ENCODE results near the gene PPM1L. TPM values are rescaled to one million over a fixed set of nuclear protein-coding genes. Genes with fewer than 3 reads are reported as not detected.
A peak's percentile ranks its signal among the peaks of the same experiment; 100 is the strongest.

Gene PPM1L
- total and polyA plus RNA-seq, 2 donors (not counting 1 experiment from before 2014, with no cell fraction given) = 0.33 to 2.5 TPM

DNA sequence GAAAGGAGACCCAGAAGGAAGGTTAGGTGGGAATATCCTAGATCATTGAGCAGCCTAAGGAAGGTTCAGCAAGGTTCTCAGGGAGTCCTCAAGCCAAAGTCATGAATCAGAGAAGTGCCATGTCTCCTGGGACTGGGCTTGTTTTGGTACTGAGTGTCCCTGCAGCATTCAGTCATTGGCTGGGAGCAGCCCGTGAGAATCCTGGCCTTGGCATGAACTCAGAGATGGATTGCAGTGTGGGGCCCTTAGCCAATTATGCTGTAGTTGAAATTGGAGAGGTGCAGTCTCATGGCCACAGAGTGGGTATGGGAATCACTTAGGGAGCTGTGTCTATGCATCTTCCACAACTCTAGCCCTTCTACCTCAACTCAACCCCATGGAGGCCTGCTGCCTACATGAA lies 17.0 kb upstream of the PPM1L start:
- Histone ChIP-seq H3K36me3 (ENCODE audit: control insufficient read depth, insufficient read depth, low read length) (no peaks in the 10 kb centered on the region), H3K4me1 (ENCODE audit: control insufficient read depth, extremely low read depth, insufficient read depth, low read length) (no peaks in the 10 kb centered on the region), H3K4me2 (ENCODE audit: extremely low read depth, insufficient read depth, low read length) (no peak overlapping the region), H2AFZ (ENCODE audit: low read length) (no peak overlapping the region), H3K79me2 (ENCODE audit: control insufficient read depth, insufficient read depth, low read length) (no peaks in the 10 kb centered on the region), H4K20me1 (ENCODE audit: control insufficient read depth, extremely low read depth, insufficient read depth, low read length) (no peaks in the 10 kb centered on the region), H3K9me3 (ENCODE audit: control insufficient read depth, insufficient read depth, low read depth, low read length) (no peaks in the 10 kb centered on the region), H3K9ac (ENCODE audit: insufficient read depth, low read length) (no peak overlapping the region), H3K27me3 (ENCODE audit: control insufficient read depth, insufficient read depth, low read length) (no peaks in the 10 kb centered on the region), H3K4me3 (replicated peaks in 1 of 4; ENCODE audit: control extremely low read depth in 1 of 4, insufficient read depth in 1 of 4, low read depth in 3 of 4, low read length in 4 of 4) (no peak overlapping the region), H3K27ac (ENCODE audit: insufficient read depth, low read length) (no peak overlapping the region)
- peak in 1 of 2 donors; percentile 1 for DNase-seq (ENCODE audit: low read depth in 2 of 2)
- TF ChIP-seq, protein P1, sequence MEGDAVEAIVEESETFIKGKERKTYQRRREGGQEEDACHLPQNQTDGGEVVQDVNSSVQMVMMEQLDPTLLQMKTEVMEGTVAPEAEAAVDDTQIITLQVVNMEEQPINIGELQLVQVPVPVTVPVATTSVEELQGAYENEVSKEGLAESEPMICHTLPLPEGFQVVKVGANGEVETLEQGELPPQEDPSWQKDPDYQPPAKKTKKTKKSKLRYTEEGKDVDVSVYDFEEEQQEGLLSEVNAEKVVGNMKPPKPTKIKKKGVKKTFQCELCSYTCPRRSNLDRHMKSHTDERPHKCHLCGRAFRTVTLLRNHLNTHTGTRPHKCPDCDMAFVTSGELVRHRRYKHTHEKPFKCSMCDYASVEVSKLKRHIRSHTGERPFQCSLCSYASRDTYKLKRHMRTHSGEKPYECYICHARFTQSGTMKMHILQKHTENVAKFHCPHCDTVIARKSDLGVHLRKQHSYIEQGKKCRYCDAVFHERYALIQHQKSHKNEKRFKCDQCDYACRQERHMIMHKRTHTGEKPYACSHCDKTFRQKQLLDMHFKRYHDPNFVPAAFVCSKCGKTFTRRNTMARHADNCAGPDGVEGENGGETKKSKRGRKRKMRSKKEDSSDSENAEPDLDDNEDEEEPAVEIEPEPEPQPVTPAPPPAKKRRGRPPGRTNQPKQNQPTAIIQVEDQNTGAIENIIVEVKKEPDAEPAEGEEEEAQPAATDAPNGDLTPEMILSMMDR (conservative IDR thresholded peaks at IDR 0.05 in 1 of 2, IDR thresholded peaks at IDR 0.05 in 1 of 2; ENCODE audit: low read depth in 1 of 2, low read length in 2 of 2) = no peak
- TF ChIP-seq EZH2 (IDR thresholded peaks at IDR 0.05; ENCODE audit: low read length, missing control alignments) = no peak

DNA sequence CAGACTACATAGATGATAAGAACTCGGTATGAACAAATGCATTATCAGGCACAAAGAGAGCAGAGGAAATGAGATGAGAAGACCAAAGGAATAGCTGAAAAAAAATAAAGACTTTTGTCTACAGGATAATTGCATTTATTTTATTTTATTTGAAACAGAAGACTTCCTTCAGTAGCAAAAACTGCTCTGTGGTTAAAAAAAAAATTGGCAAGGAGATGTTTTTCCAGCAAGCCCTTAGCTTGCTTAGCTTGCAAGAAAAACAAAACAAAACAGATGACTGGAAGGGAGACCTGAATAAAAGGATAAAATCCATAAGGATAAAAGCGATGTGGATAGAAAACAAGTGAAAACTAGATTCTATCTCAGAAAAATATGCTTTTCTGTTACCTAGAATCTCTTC lies 9.1 kb upstream of the PPM1L start:
- Histone ChIP-seq H3K9ac (ENCODE audit: insufficient read depth, low read length) (no peak overlapping the region), H3K27ac (ENCODE audit: insufficient read depth, low read length) (no peak overlapping the region), H3K36me3 (ENCODE audit: control insufficient read depth, insufficient read depth, low read length) (no peaks in the 10 kb centered on the region), H3K4me3 (replicated peaks in 1 of 4; ENCODE audit: control extremely low read depth in 1 of 4, insufficient read depth in 1 of 4, low read depth in 3 of 4, low read length in 4 of 4) (no peak overlapping the region), H3K4me2 (ENCODE audit: extremely low read depth, insufficient read depth, low read length) (no peak overlapping the region), H3K27me3 (ENCODE audit: control insufficient read depth, insufficient read depth, low read length) (no peaks in the 10 kb centered on the region), H3K79me2 (ENCODE audit: control insufficient read depth, insufficient read depth, low read length) (no peaks in the 10 kb centered on the region), H3K4me1 (ENCODE audit: control insufficient read depth, extremely low read depth, insufficient read depth, low read length) (no peaks in the 10 kb centered on the region), H2AFZ (ENCODE audit: low read length) (no peak overlapping the region), H3K9me3 (ENCODE audit: control insufficient read depth, insufficient read depth, low read depth, low read length) (no peaks in the 10 kb centered on the region), H4K20me1 (ENCODE audit: control insufficient read depth, extremely low read depth, insufficient read depth, low read length) (no peaks in the 10 kb centered on the region)
- TF ChIP-seq, protein P1 (conservative IDR thresholded peaks at IDR 0.05 in 1 of 2, IDR thresholded peaks at IDR 0.05 in 1 of 2; ENCODE audit: low read depth in 1 of 2, low read length in 2 of 2) = no peak
- no peak for TF ChIP-seq EZH2 (IDR thresholded peaks at IDR 0.05; ENCODE audit: low read length, missing control alignments)
- DNase-seq (ENCODE audit: low read depth in 2 of 2) = no peak

DNA sequence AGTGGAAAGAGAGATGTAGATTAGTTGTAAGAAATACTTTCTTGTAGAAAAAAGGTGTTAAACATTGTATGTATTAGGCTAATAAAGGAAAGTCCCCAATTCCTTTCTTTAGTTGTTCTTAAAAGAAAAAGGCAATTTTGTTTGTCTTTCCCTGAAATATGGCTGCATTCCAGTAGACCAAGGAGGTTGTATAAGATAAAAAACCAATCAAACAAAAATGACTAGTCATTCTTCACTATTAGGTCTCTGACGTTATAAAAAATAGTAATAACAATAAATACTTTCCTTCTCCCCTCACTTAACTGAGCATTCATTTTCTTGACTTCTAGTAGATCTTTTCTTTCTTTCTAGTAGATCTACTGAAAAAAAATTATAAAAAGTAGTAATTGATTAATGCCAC lies 8.6 kb upstream of the PPM1L start:
- TF ChIP-seq, protein P1 (conservative IDR thresholded peaks at IDR 0.05 in 1 of 2, IDR thresholded peaks at IDR 0.05 in 1 of 2; ENCODE audit: low read depth in 1 of 2, low read length in 2 of 2) = no peak
- no peak for TF ChIP-seq EZH2 (IDR thresholded peaks at IDR 0.05; ENCODE audit: low read length, missing control alignments)
- no peaks in the 10 kb centered on the region for H3K4me1 ChIP-seq (ENCODE audit: control insufficient read depth, extremely low read depth, insufficient read depth, low read length)
- no peaks in the 10 kb centered on the region for H3K36me3 ChIP-seq (ENCODE audit: control insufficient read depth, insufficient read depth, low read length)
- H3K9ac ChIP-seq (ENCODE audit: insufficient read depth, low read length) = no peak overlapping the region
- no peak overlapping the region for H2AFZ ChIP-seq (ENCODE audit: low read length)
- no peaks in the 10 kb centered on the region for H3K9me3 ChIP-seq (ENCODE audit: control insufficient read depth, insufficient read depth, low read depth, low read length)
- no peak for DNase-seq (ENCODE audit: low read depth in 2 of 2)
- no peaks in the 10 kb centered on the region for H4K20me1 ChIP-seq (ENCODE audit: control insufficient read depth, extremely low read depth, insufficient read depth, low read length)
- H3K79me2 ChIP-seq (ENCODE audit: control insufficient read depth, insufficient read depth, low read length) = no peaks in the 10 kb centered on the region
- no peak overlapping the region for H3K27ac ChIP-seq (ENCODE audit: insufficient read depth, low read length)
- H3K4me3 ChIP-seq (replicated peaks in 1 of 4; ENCODE audit: control extremely low read depth in 1 of 4, insufficient read depth in 1 of 4, low read depth in 3 of 4, low read length in 4 of 4) = no peak overlapping the region
- no peaks in the 10 kb centered on the region for H3K27me3 ChIP-seq (ENCODE audit: control insufficient read depth, insufficient read depth, low read length)
- H3K4me2 ChIP-seq (ENCODE audit: extremely low read depth, insufficient read depth, low read length) = no peak overlapping the region
